HG03432 (cell line): ENCODE data around the gene GJA9.
"Not testable (repeated sequence)": the region's sequence is repeated elsewhere in the genome, so short reads cannot be mapped to it uniquely, and the experiment has no call there.

Source experiments
- ATAC-seq: cut with Tn5 transposase; IDR thresholded peaks from one replicate; pipeline ENCODE4 v1.9.1; 2021; ENCODE audit warnings: mild to moderate bottlenecking, moderate library complexity; ENCODE audit not compliant: unreplicated experiment

Gene GJA9

GRCh38 chr1:38881487-38881886 is at the start of gene GJA9:
GJA9 (minus strand) TSS chr1:38881587; CDS start chr1:38876098, 5,489 bp downstream.
- no peak for ATAC-seq

- no peak for ATAC-seq
These were observed 48.1 kb upstream of the GJA9 start for GRCh38 chr1:38929476-38929875.

GRCh38 chr1:38929054-38929453 is 47.7 kb upstream of the GJA9 start:
- no peak for ATAC-seq

GRCh38 chr1:38926091-38926490 is 44.7 kb upstream of the GJA9 start:
- ATAC-seq = no peak

- ATAC-seq = no peak
These were observed 44.0 kb upstream of the GJA9 start for GRCh38 chr1:38925391-38925790.

GRCh38 chr1:38923607-38924006 is 42.2 kb upstream of the GJA9 start:
- ATAC-seq = no peak

- no peak for ATAC-seq
These were observed 37.7 kb upstream of the GJA9 start for GRCh38 chr1:38919130-38919529.

- no peak for ATAC-seq
These were observed 37.2 kb upstream of the GJA9 start for GRCh38 chr1:38918568-38918967.

GRCh38 chr1:38917772-38918171 is 36.4 kb upstream of the GJA9 start:
- no peak for ATAC-seq

- ATAC-seq = no peak
These were observed 36.0 kb upstream of the GJA9 start for GRCh38 chr1:38917337-38917736.

- ATAC-seq = no peak
These were observed 34.1 kb upstream of the GJA9 start for GRCh38 chr1:38915352-38915948.

GRCh38 chr1:38914908-38915307 is 33.5 kb upstream of the GJA9 start:
- not testable (repeated sequence) for ATAC-seq

- ATAC-seq = no peak
These were observed 27.4 kb upstream of the GJA9 start for GRCh38 chr1:38908821-38909220.

GRCh38 chr1:38905985-38906384 is 24.6 kb upstream of the GJA9 start:
- no peak for ATAC-seq

GRCh38 chr1:38899560-38899959 is 18.2 kb upstream of the GJA9 start:
- ATAC-seq = no peak

- no peak for ATAC-seq
These were observed 17.4 kb upstream of the GJA9 start for GRCh38 chr1:38898653-38899230.

- no peak for ATAC-seq
These were observed 14.8 kb upstream of the GJA9 start for GRCh38 chr1:38896169-38896568.

GRCh38 chr1:38892976-38893375 is 11.6 kb upstream of the GJA9 start:
- no peak for ATAC-seq

GRCh38 chr1:38891753-38892152 is 10.4 kb upstream of the GJA9 start:
- no peak for ATAC-seq

- no peak for ATAC-seq
These were observed 8.2 kb upstream of the GJA9 start for GRCh38 chr1:38889589-38889988.

GRCh38 chr1:38888423-38889333 is 7.3 kb upstream of the GJA9 start:
- ATAC-seq = no peak

- no peak for ATAC-seq
These were observed 3.7 kb upstream of the GJA9 start for GRCh38 chr1:38885092-38885491.
